ENCODE results near the gene CUL5. TPM values are rescaled to one million over a fixed set of nuclear protein-coding genes. Genes with fewer than 3 reads are reported as not detected.

Gene CUL5
- total and polyA plus RNA-seq, 2 donors (not counting 1 experiment from before 2014, with no cell fraction given): 22.9 to 28.2 TPM

GRCh38 chr11:108111126-108111525, 102.4 kb downstream of the CUL5 start:
- Histone ChIP-seq H3K4me2 (ENCODE audit: extremely low read depth, insufficient read depth, low read length) (no peak overlapping the region), H3K9me3 (ENCODE audit: control insufficient read depth, insufficient read depth, low read depth, low read length) (no peaks in the 10 kb centered on the region), H2AFZ (ENCODE audit: low read length) (no peak overlapping the region), H3K36me3 (ENCODE audit: control insufficient read depth, insufficient read depth, low read length) (no peaks in the 10 kb centered on the region), H3K9ac (ENCODE audit: insufficient read depth, low read length) (no peak overlapping the region), H3K4me3 (replicated peaks in 1 of 4; ENCODE audit: control extremely low read depth in 1 of 4, insufficient read depth in 1 of 4, low read depth in 3 of 4, low read length in 4 of 4) (no peak overlapping the region), H3K27ac (ENCODE audit: insufficient read depth, low read length) (no peak overlapping the region), H4K20me1 (ENCODE audit: control insufficient read depth, extremely low read depth, insufficient read depth, low read length) (no peaks in the 10 kb centered on the region), H3K4me1 (ENCODE audit: control insufficient read depth, extremely low read depth, insufficient read depth, low read length) (peaks cover 4% of the 10 kb centered on the region), H3K79me2 (ENCODE audit: control insufficient read depth, insufficient read depth, low read length) (no peaks in the 10 kb centered on the region), H3K27me3 (ENCODE audit: control insufficient read depth, insufficient read depth, low read length) (no peaks in the 10 kb centered on the region)
- TF ChIP-seq, protein P1, sequence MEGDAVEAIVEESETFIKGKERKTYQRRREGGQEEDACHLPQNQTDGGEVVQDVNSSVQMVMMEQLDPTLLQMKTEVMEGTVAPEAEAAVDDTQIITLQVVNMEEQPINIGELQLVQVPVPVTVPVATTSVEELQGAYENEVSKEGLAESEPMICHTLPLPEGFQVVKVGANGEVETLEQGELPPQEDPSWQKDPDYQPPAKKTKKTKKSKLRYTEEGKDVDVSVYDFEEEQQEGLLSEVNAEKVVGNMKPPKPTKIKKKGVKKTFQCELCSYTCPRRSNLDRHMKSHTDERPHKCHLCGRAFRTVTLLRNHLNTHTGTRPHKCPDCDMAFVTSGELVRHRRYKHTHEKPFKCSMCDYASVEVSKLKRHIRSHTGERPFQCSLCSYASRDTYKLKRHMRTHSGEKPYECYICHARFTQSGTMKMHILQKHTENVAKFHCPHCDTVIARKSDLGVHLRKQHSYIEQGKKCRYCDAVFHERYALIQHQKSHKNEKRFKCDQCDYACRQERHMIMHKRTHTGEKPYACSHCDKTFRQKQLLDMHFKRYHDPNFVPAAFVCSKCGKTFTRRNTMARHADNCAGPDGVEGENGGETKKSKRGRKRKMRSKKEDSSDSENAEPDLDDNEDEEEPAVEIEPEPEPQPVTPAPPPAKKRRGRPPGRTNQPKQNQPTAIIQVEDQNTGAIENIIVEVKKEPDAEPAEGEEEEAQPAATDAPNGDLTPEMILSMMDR (conservative IDR thresholded peaks at IDR 0.05 in 1 of 2, IDR thresholded peaks at IDR 0.05 in 1 of 2; ENCODE audit: low read depth in 1 of 2, low read length in 2 of 2): no peak
- TF ChIP-seq EZH2 (IDR thresholded peaks at IDR 0.05; ENCODE audit: low read length, missing control alignments): no peak
- no peak for DNase-seq (ENCODE audit: low read depth in 2 of 2)

GRCh38 chr11:108112057-108112456, 103.4 kb downstream of the CUL5 start:
- Histone ChIP-seq H3K9me3 (ENCODE audit: control insufficient read depth, insufficient read depth, low read depth, low read length) (no peaks in the 10 kb centered on the region), H4K20me1 (ENCODE audit: control insufficient read depth, extremely low read depth, insufficient read depth, low read length) (no peaks in the 10 kb centered on the region), H3K4me2 (ENCODE audit: extremely low read depth, insufficient read depth, low read length) (no peak overlapping the region), H3K79me2 (ENCODE audit: control insufficient read depth, insufficient read depth, low read length) (no peaks in the 10 kb centered on the region), H3K36me3 (ENCODE audit: control insufficient read depth, insufficient read depth, low read length) (no peaks in the 10 kb centered on the region), H2AFZ (ENCODE audit: low read length) (no peak overlapping the region), H3K4me3 (replicated peaks in 1 of 4; ENCODE audit: control extremely low read depth in 1 of 4, insufficient read depth in 1 of 4, low read depth in 3 of 4, low read length in 4 of 4) (no peak overlapping the region), H3K27me3 (ENCODE audit: control insufficient read depth, insufficient read depth, low read length) (no peaks in the 10 kb centered on the region), H3K9ac (ENCODE audit: insufficient read depth, low read length) (no peak overlapping the region), H3K27ac (ENCODE audit: insufficient read depth, low read length) (no peak overlapping the region), H3K4me1 (ENCODE audit: control insufficient read depth, extremely low read depth, insufficient read depth, low read length) (peaks cover 4% of the 10 kb centered on the region)
- peak; percentile 17 to 27 for DNase-seq (ENCODE audit: low read depth in 2 of 2)
- no peak for TF ChIP-seq EZH2 (IDR thresholded peaks at IDR 0.05; ENCODE audit: low read length, missing control alignments)
- TF ChIP-seq, protein P1 (conservative IDR thresholded peaks at IDR 0.05 in 1 of 2, IDR thresholded peaks at IDR 0.05 in 1 of 2; ENCODE audit: low read depth in 1 of 2, low read length in 2 of 2): no peak

DNA sequence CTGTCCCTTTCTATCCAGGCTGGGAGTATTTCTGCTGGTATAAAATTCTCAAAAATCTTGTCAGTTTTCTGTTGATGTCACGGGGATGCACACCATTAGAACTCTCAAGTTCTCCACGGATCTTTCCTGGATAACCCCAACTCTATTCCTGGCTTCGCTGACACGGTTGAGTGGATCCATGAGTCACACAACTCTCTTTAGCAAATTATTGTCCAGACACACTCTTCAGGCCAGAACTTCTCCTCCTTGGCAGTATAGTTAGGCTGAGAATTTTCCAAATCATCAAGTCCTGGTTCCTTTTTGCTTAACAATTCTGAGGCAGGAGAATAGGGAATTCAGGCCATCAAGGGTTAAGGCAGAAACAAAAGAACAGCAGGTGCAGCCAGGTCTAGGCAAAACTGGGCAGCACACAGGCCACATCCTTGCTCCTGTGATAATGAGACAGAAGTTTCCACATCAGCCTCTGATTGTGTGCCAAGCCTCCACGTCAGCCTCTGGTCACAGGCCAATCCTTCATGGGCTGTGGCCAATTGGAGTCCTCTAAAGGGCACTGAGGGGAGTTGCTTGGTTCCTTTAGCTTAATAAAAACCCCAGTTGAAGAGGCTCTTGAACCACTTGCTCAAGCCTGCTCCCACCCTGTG, 106.9 kb downstream of the CUL5 start:
- no peak overlapping the region for H3K4me2 ChIP-seq (ENCODE audit: extremely low read depth, insufficient read depth, low read length)
- no peaks in the 10 kb centered on the region for H4K20me1 ChIP-seq (ENCODE audit: control insufficient read depth, extremely low read depth, insufficient read depth, low read length)
- no peak overlapping the region for H3K9ac ChIP-seq (ENCODE audit: insufficient read depth, low read length)
- no peak overlapping the region for H3K4me3 ChIP-seq (replicated peaks in 1 of 4; ENCODE audit: control extremely low read depth in 1 of 4, insufficient read depth in 1 of 4, low read depth in 3 of 4, low read length in 4 of 4)
- H3K27me3 ChIP-seq (ENCODE audit: control insufficient read depth, insufficient read depth, low read length): no peaks in the 10 kb centered on the region
- TF ChIP-seq, protein P1 (conservative IDR thresholded peaks at IDR 0.05 in 1 of 2, IDR thresholded peaks at IDR 0.05 in 1 of 2; ENCODE audit: low read depth in 1 of 2, low read length in 2 of 2): no peak
- no peak for TF ChIP-seq EZH2 (IDR thresholded peaks at IDR 0.05; ENCODE audit: low read length, missing control alignments)
- H3K36me3 ChIP-seq (ENCODE audit: control insufficient read depth, insufficient read depth, low read length): no peaks in the 10 kb centered on the region
- peak overlapping the region; percentile 37 for H3K27ac ChIP-seq (ENCODE audit: insufficient read depth, low read length)
- no peaks in the 10 kb centered on the region for H3K9me3 ChIP-seq (ENCODE audit: control insufficient read depth, insufficient read depth, low read depth, low read length)
- H3K79me2 ChIP-seq (ENCODE audit: control insufficient read depth, insufficient read depth, low read length): no peaks in the 10 kb centered on the region
- no peak overlapping the region for H2AFZ ChIP-seq (ENCODE audit: low read length)
- H3K4me1 ChIP-seq (ENCODE audit: control insufficient read depth, extremely low read depth, insufficient read depth, low read length): peaks cover 4% of the 10 kb centered on the region
- peak; percentile 87 to 91 for DNase-seq (ENCODE audit: low read depth in 2 of 2)

Data from fibroblast of lung (primary cell).